Measurements from ENCODE around the gene OTX1. TPM values are rescaled to one million over a fixed set of nuclear protein-coding genes. Genes with fewer than 3 reads are reported as not detected.

Gene OTX1
- total and polyA plus RNA-seq, 2 donors (not counting 3 experiments of a cell fraction or from before 2014, with no cell fraction given) = not detected

DNA sequence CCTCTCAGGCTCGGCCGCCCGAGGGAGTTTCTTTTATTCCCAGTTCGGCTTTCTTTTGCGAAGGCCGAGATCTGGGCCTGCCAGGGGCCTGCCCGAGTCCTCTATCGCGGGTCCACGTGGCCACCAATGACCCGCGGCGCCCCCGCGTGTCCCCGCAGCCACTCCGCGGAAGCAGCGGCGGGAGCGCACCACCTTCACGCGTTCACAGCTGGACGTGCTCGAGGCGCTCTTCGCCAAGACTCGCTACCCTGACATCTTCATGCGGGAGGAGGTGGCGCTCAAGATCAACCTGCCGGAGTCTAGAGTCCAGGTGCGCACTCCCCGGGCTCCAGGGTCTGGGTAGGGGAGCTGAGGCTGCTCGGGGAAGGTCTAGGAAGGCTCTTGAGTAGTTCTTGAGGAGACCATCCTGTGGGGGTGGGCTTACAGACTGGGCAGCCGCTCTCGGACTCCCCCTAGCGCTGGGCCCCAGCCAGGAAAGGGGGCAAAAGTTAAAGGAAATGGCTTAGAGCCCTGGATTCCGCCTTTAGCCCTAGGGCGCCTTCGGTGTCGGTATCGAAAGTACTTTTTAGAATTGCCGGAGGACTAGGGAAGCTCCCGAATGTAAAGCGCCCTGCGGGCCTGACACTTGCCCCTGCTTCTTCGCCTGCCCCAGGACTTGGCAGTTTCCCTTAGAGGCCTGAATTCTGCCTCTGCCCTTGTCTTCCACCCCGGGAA is 3.4 kb downstream of the OTX1 start:
- Histone ChIP-seq H3K4me1 (ENCODE audit: control insufficient read depth, extremely low read depth, insufficient read depth, low read length) (peaks cover 47% of the 10 kb centered on the region), H3K4me2 (ENCODE audit: insufficient read depth, low read length) (peak overlapping the region; percentile 18), H4K20me1 (replicated peaks; ENCODE audit: control insufficient read depth, extremely low read depth, insufficient read depth, low read length) (no peaks in the 10 kb centered on the region), H3K9me1 (replicated peaks; ENCODE audit: control insufficient read depth, extremely low read depth, insufficient read depth, low read length) (no peaks in the 10 kb centered on the region), H2AFZ (ENCODE audit: low read depth, low read length) (no peak overlapping the region), H3K9me3 (replicated peaks; ENCODE audit: control insufficient read depth, insufficient read depth, low read length) (no peaks in the 10 kb centered on the region), H3K27ac (ENCODE audit: insufficient read depth, low read depth, low read length) (no peak overlapping the region), H3K9ac (replicated peaks; ENCODE audit: extremely low read depth, insufficient read depth, low read length) (no peak overlapping the region), H3K79me2 (ENCODE audit: control insufficient read depth, insufficient read depth, low read length) (no peaks in the 10 kb centered on the region), H3K36me3 (ENCODE audit: control insufficient read depth in 2 of 2, extremely low read depth in 1 of 2, insufficient read depth in 2 of 2, low read length in 2 of 2) (no peaks in the 10 kb centered on the region), H3K27me3 (ENCODE audit: control insufficient read depth in 2 of 2, insufficient read depth in 2 of 2, low read length in 2 of 2) (peaks cover 82 to 96% of the 10 kb centered on the region in 2 experiments), H3K4me3 (replicated peaks in 1 of 3; ENCODE audit: insufficient read depth in 1 of 3, low read depth in 1 of 3, low read length in 3 of 3) (peak overlapping the region in 1 of 3 experiments; percentile 2)
- dilution Hi-C loops (cut with MboI; ENCODE audit: extremely low pct_ligation_motif_present, low sequenced_read_pairs) = no loop called here
- no TSS peak for BruUV-seq (replicated peaks)
- DNase-seq (ENCODE audit: low read depth, low spot score) = peak; percentile 19
- FAIRE-seq = peak; percentile 74
- peak; percentile 83 for TF ChIP-seq EZH2 (IDR thresholded peaks at IDR 0.05; ENCODE audit: borderline replicate concordance, low read depth, low read length, severe bottlenecking)
- TF ChIP-seq, protein P1, sequence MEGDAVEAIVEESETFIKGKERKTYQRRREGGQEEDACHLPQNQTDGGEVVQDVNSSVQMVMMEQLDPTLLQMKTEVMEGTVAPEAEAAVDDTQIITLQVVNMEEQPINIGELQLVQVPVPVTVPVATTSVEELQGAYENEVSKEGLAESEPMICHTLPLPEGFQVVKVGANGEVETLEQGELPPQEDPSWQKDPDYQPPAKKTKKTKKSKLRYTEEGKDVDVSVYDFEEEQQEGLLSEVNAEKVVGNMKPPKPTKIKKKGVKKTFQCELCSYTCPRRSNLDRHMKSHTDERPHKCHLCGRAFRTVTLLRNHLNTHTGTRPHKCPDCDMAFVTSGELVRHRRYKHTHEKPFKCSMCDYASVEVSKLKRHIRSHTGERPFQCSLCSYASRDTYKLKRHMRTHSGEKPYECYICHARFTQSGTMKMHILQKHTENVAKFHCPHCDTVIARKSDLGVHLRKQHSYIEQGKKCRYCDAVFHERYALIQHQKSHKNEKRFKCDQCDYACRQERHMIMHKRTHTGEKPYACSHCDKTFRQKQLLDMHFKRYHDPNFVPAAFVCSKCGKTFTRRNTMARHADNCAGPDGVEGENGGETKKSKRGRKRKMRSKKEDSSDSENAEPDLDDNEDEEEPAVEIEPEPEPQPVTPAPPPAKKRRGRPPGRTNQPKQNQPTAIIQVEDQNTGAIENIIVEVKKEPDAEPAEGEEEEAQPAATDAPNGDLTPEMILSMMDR (IDR thresholded peaks at IDR 0.05; ENCODE audit: extremely low read depth in 1 of 2, insufficient read depth in 1 of 2, low read depth in 1 of 2, low read length in 2 of 2) = peak; percentile 29 to 55
- no peak for TF ChIP-seq JUN (IDR thresholded peaks at IDR 0.05; ENCODE audit: borderline replicate concordance, insufficient read depth, insufficient read length, low read depth)
- CTCF ChIA-PET = interaction anchor here (1.5 to 1.8 kb wide), 2 partner anchors 18 to 25 kb away, joined by 4 to 6 read pairs; no protein-coding TSS in a partner anchor
- intact Hi-C loops (cut with micrococcal nuclease) = loop anchor here (1.0 to 10.0 kb wide), 3 partner anchors 267 to 579 kb away; partner anchors contain the start of gene EHBP1
- POLR2A ChIA-PET = no interaction called here

DNA sequence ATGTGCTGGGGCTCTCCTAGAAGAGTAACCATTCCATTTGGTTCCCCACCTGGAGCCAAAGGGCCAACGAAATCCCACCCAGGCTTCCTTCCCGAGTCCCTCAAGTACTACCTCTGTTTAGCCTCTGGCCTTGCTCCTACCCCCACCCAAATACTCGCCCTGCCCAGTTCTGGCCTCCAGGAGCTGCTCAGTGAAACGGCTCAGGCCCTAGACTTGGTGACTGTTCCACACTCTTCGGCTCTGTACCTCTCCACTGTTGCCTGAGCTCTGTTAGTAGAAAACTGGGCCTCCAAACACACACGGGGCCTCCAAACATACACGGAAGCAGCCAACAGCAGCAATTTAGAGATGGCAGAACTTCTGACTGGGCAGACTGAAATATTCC is 4.2 kb downstream of the OTX1 start:
- TF ChIP-seq POLR2A (IDR thresholded peaks at IDR 0.05; ENCODE audit: low read depth, low read length) (no peak), GATA2 (IDR thresholded peaks at IDR 0.05; ENCODE audit: insufficient read depth, insufficient read length, low read depth, low read length) (no peak), POLR2AphosphoS5 (IDR thresholded peaks at IDR 0.05; ENCODE audit: insufficient read depth, low read depth, low read length) (no peak), JUN (IDR thresholded peaks at IDR 0.05; ENCODE audit: borderline replicate concordance, insufficient read depth, insufficient read length, low read depth) (no peak), FOS (IDR thresholded peaks at IDR 0.05; ENCODE audit: borderline replicate concordance, insufficient read depth, low read length) (no peak), MYC (IDR thresholded peaks at IDR 0.05; ENCODE audit: low read depth, low read length) (no peak), EZH2 (IDR thresholded peaks at IDR 0.05; ENCODE audit: borderline replicate concordance, low read depth, low read length, severe bottlenecking) (no peak)
- TF ChIP-seq, protein P2, sequence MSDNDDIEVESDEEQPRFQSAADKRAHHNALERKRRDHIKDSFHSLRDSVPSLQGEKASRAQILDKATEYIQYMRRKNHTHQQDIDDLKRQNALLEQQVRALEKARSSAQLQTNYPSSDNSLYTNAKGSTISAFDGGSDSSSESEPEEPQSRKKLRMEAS (IDR thresholded peaks at IDR 0.05; ENCODE audit: insufficient read depth, insufficient read length) = no peak
- TF ChIP-seq, protein P1 (IDR thresholded peaks at IDR 0.05; ENCODE audit: extremely low read depth in 1 of 2, insufficient read depth in 1 of 2, low read depth in 1 of 2, low read length in 2 of 2) = no peak
- H3K4me1 ChIP-seq (ENCODE audit: control insufficient read depth, extremely low read depth, insufficient read depth, low read length) = peaks cover 41% of the 10 kb centered on the region
- CTCF ChIA-PET = interaction anchor here (1.3 to 1.8 kb wide), 3 partner anchors 12 to 26 kb away, joined by 3 to 6 read pairs (median 4); no protein-coding TSS in a partner anchor
- no peaks in the 10 kb centered on the region for H3K79me2 ChIP-seq (ENCODE audit: control insufficient read depth, insufficient read depth, low read length)
- H3K27me3 ChIP-seq (ENCODE audit: control insufficient read depth in 2 of 2, insufficient read depth in 2 of 2, low read length in 2 of 2) = peaks cover 80 to 95% of the 10 kb centered on the region in 2 experiments
- no peak overlapping the region for H3K9ac ChIP-seq (replicated peaks; ENCODE audit: extremely low read depth, insufficient read depth, low read length)
- DNase-seq (ENCODE audit: low read depth, low spot score) (no peak), FAIRE-seq (no peak)
- H3K4me3 ChIP-seq (replicated peaks in 1 of 3; ENCODE audit: insufficient read depth in 1 of 3, low read depth in 1 of 3, low read length in 3 of 3) = no peak overlapping the region
- H4K20me1 ChIP-seq (replicated peaks; ENCODE audit: control insufficient read depth, extremely low read depth, insufficient read depth, low read length) = no peaks in the 10 kb centered on the region
- intact Hi-C loops (cut with micrococcal nuclease) = loop anchor here (1.0 to 10.0 kb wide), 3 partner anchors 268 to 580 kb away; partner anchors contain the start of gene EHBP1
- dilution Hi-C loops (cut with MboI; ENCODE audit: extremely low pct_ligation_motif_present, low sequenced_read_pairs) = no loop called here
- H3K36me3 ChIP-seq (ENCODE audit: control insufficient read depth in 2 of 2, extremely low read depth in 1 of 2, insufficient read depth in 2 of 2, low read length in 2 of 2) = no peaks in the 10 kb centered on the region
- H3K27ac ChIP-seq (ENCODE audit: insufficient read depth, low read depth, low read length) = no peak overlapping the region
- POLR2A ChIA-PET = no interaction called here
- BruUV-seq (replicated peaks) = no TSS peak
- H2AFZ ChIP-seq (ENCODE audit: low read depth, low read length) = no peak overlapping the region
- no peak overlapping the region for H3K4me2 ChIP-seq (ENCODE audit: insufficient read depth, low read length)
- H3K9me3 ChIP-seq (replicated peaks; ENCODE audit: control insufficient read depth, insufficient read depth, low read length) = no peaks in the 10 kb centered on the region
- H3K9me1 ChIP-seq (replicated peaks; ENCODE audit: control insufficient read depth, extremely low read depth, insufficient read depth, low read length) = no peaks in the 10 kb centered on the region

All from endothelial cell of umbilical vein (primary cell).